ENCODE results near the gene TOGARAM1. TPM values are rescaled to one million over a fixed set of nuclear protein-coding genes. Genes with fewer than 3 reads are reported as not detected.

TOGARAM1 gene
- total RNA-seq, 1 donor from 2014 or later: 18.5 TPM

GRCh38 chr14:45083976-45084722 is 122.2 kb downstream of the TOGARAM1 start, which contains the start of gene PRPF39:
TSS of gene PRPF39 (plus strand) at chr14:45084116. CDS start at chr14:45095240, 11,124 bp downstream.
- Histone ChIP-seq H3K27ac (peak within 1 kb of the TSS; percentile 83), H3K4me1 (peaks cover 37% of the 10 kb centered on the region), H3K36me3 (no peaks in the 10 kb centered on the region), H3K9me3 (no peaks in the 10 kb centered on the region), H3K27me3 (ENCODE audit: low read depth) (no peaks in the 10 kb centered on the region), H3K4me3 (peak within 1 kb of the TSS; percentile 77)
- ATAC-seq (peak; percentile 99 to 100), DNase-seq (peak; percentile 98)
- intact Hi-C loops (cut with DNase I): no loop called here
- TF ChIP-seq CTCF (IDR thresholded peaks at IDR 0.05): no peak

GRCh38 chr14:45084946-45085346 is 123.0 kb downstream of the TOGARAM1 start:
- peaks cover 45% of the 10 kb centered on the region for H3K4me1 ChIP-seq
- no peaks in the 10 kb centered on the region for H3K36me3 ChIP-seq
- peak overlapping the region; percentile 77 for H3K4me3 ChIP-seq
- no peak for DNase-seq
- intact Hi-C loops (cut with DNase I): no loop called here
- H3K27me3 ChIP-seq (ENCODE audit: low read depth): no peaks in the 10 kb centered on the region
- TF ChIP-seq CTCF (IDR thresholded peaks at IDR 0.05): no peak
- ATAC-seq: peak in 1 of 2 donors; percentile 4
- H3K27ac ChIP-seq: peak overlapping the region; percentile 83
- H3K9me3 ChIP-seq: no peaks in the 10 kb centered on the region

GRCh38 chr14:45089813-45090212 is 127.8 kb downstream of the TOGARAM1 start:
- DNase-seq: no peak
- Histone ChIP-seq H3K4me1 (peaks cover 38% of the 10 kb centered on the region), H3K36me3 (no peaks in the 10 kb centered on the region), H3K4me3 (no peak overlapping the region), H3K27ac (no peak overlapping the region), H3K9me3 (no peaks in the 10 kb centered on the region), H3K27me3 (ENCODE audit: low read depth) (no peaks in the 10 kb centered on the region)
- intact Hi-C loops (cut with DNase I): no loop called here
- no peak for ATAC-seq
- no peak for TF ChIP-seq CTCF (IDR thresholded peaks at IDR 0.05)

GRCh38 chr14:45091710-45092109 is 129.7 kb downstream of the TOGARAM1 start:
- no peak overlapping the region for H3K4me3 ChIP-seq
- no peaks in the 10 kb centered on the region for H3K9me3 ChIP-seq
- H3K4me1 ChIP-seq: peaks cover 19% of the 10 kb centered on the region
- H3K27ac ChIP-seq: no peak overlapping the region
- ATAC-seq: no peak
- no peaks in the 10 kb centered on the region for H3K27me3 ChIP-seq (ENCODE audit: low read depth)
- DNase-seq: no peak
- intact Hi-C loops (cut with DNase I): no loop called here
- TF ChIP-seq CTCF (IDR thresholded peaks at IDR 0.05): no peak
- peaks cover 18% of the 10 kb centered on the region for H3K36me3 ChIP-seq

- H3K27me3 ChIP-seq (ENCODE audit: low read depth): no peaks in the 10 kb centered on the region
- intact Hi-C loops (cut with DNase I): no loop called here
- H3K9me3 ChIP-seq: no peaks in the 10 kb centered on the region
- ATAC-seq (no peak), DNase-seq (no peak)
- no peak overlapping the region for H3K27ac ChIP-seq
- TF ChIP-seq CTCF (IDR thresholded peaks at IDR 0.05): no peak
- H3K4me3 ChIP-seq: no peak overlapping the region
- H3K36me3 ChIP-seq: peaks cover 44% of the 10 kb centered on the region
- H3K4me1 ChIP-seq: peaks cover 7% of the 10 kb centered on the region
Measured at GRCh38 chr14:45094275-45094674, 132.3 kb downstream of the TOGARAM1 start.
